ENCODE results near the gene CREB5. TPM values are rescaled to one million over a fixed set of nuclear protein-coding genes. Genes with fewer than 3 reads are reported as not detected.

The CREB5 gene
- total and polyA plus RNA-seq, 5 donors: 4.0 to 20.4 (median 9.9) TPM

DNA sequence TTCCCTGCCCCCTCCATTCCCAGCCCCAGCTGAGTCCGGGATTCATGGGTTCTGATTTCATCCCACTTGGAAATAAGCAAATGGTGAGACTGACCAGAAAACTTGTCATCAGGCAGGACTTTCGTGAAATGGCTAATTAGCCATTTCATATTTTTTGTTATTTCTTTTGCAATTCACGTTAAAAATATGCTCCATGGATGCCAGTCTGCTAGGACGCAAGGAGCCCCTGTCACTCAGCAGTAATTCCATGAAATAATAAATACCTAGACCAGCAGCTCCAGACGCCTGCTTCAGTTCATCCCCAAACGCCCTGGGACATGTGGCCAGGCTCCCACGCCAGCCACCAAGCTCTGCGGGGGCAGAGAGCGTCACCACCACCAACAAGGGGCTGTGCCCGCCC, 434.9 kb downstream of the CREB5 start:
- DNase-seq: no peak
- Histone ChIP-seq H3K27ac (ENCODE audit: low read length) (no peak overlapping the region), H3K4me3 (ENCODE audit: low read length) (no peak overlapping the region), H3K4me1 (ENCODE audit: control insufficient read depth, insufficient read depth, low read length) (no peaks in the 10 kb centered on the region), H3K9me3 (ENCODE audit: control insufficient read depth, low read length) (no peaks in the 10 kb centered on the region), H3K27me3 (ENCODE audit: control insufficient read depth, insufficient read depth) (no peaks in the 10 kb centered on the region)
- intact Hi-C loops (cut with DNase I): no loop called here
- no peak for ATAC-seq
- WGBS: 87% methylated on average over 10 of the region's 10 CpGs

DNA sequence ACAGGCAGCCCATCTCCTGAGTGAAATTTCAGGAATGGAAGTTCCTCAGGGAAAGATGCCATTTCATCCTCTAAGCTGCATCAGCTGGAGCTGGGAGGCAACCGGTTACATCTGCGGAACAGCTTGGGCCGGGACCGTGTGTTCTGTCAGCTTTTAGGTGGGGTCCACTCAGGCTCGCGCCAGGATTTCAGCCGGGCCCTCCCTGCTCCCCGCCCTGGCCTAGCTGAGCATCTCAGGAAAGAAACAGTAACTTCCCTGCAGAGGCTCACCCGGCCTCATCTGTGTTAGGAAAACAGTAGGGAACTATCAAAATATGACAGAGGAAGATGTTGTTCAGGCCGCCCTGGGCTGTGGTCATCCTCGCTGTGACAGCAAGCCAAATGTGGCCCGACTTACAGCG, 435.4 kb downstream of the CREB5 start:
- WGBS: 74% methylated on average over 13 of the region's 13 CpGs
- Histone ChIP-seq H3K4me1 (ENCODE audit: control insufficient read depth, insufficient read depth, low read length) (no peaks in the 10 kb centered on the region), H3K27me3 (ENCODE audit: control insufficient read depth, insufficient read depth) (no peaks in the 10 kb centered on the region), H3K4me3 (ENCODE audit: low read length) (no peak overlapping the region), H3K27ac (ENCODE audit: low read length) (no peak overlapping the region), H3K9me3 (ENCODE audit: control insufficient read depth, low read length) (no peaks in the 10 kb centered on the region)
- intact Hi-C loops (cut with DNase I): no loop called here
- ATAC-seq (peak; percentile 19 to 60), DNase-seq (peak; percentile 21 to 50 (median 44))

GRCh38 chr7:28848906-28849305, 436.6 kb downstream of the CREB5 start:
- WGBS: 93% methylated on average over 15 of the region's 15 CpGs
- Histone ChIP-seq H3K4me3 (ENCODE audit: low read length) (no peak overlapping the region), H3K27me3 (ENCODE audit: control insufficient read depth, insufficient read depth) (no peaks in the 10 kb centered on the region), H3K27ac (ENCODE audit: low read length) (no peak overlapping the region), H3K9me3 (ENCODE audit: control insufficient read depth, low read length) (no peaks in the 10 kb centered on the region), H3K4me1 (ENCODE audit: control insufficient read depth, insufficient read depth, low read length) (no peaks in the 10 kb centered on the region)
- ATAC-seq (no peak), DNase-seq (no peak)
- intact Hi-C loops (cut with DNase I): no loop called here

- Histone ChIP-seq H3K9me3 (ENCODE audit: control insufficient read depth, low read length) (no peaks in the 10 kb centered on the region), H3K4me3 (ENCODE audit: low read length) (no peak overlapping the region), H3K4me1 (ENCODE audit: control insufficient read depth, insufficient read depth, low read length) (no peaks in the 10 kb centered on the region), H3K27ac (ENCODE audit: low read length) (no peak overlapping the region), H3K27me3 (ENCODE audit: control insufficient read depth, insufficient read depth) (no peaks in the 10 kb centered on the region)
- ATAC-seq: no peak
- DNase-seq: no peak
- intact Hi-C loops (cut with DNase I): loop anchor here (5.0 to 10.0 kb wide), 6 partner anchors 223 to 553 kb away; no protein-coding TSS in a partner anchor
Measured at GRCh38 chr7:28850699-28851098, 438.4 kb downstream of the CREB5 start.

DNA sequence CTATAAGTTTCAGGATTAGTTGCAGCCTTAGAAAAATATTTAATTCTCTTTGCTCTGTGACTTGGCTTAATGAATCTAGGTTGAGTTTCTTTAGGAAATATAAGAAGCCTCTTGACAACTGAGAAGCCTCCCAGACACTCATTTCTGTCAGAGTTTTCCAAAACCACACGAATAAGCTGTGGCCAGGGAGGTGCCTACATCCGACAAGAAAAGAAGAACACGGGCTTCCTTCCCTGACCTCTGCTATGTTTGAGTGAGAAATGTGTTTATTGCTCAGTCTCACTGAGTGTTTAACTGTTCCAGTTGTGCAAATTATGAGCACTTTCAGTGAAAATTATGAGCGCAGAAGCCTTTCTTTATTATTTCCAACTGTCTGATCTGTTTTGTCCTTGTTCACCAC, 440.8 kb downstream of the CREB5 start:
- DNase-seq: no peak
- 46% methylated on average over 4 of the region's 4 CpGs for WGBS
- Histone ChIP-seq H3K27me3 (ENCODE audit: control insufficient read depth, insufficient read depth) (no peaks in the 10 kb centered on the region), H3K27ac (ENCODE audit: low read length) (no peak overlapping the region), H3K4me3 (ENCODE audit: low read length) (peak overlapping the region; percentile 66), H3K4me1 (ENCODE audit: control insufficient read depth, insufficient read depth, low read length) (no peaks in the 10 kb centered on the region), H3K9me3 (ENCODE audit: control insufficient read depth, low read length) (no peaks in the 10 kb centered on the region)
- intact Hi-C loops (cut with DNase I): loop anchor here (5.0 to 10.0 kb wide), 6 partner anchors 226 to 556 kb away; no protein-coding TSS in a partner anchor
- ATAC-seq: no peak

- H3K9me3 ChIP-seq (ENCODE audit: control insufficient read depth, low read length): no peaks in the 10 kb centered on the region
- DNase-seq: peak; percentile 80 to 93 (median 92)
- H3K27ac ChIP-seq (ENCODE audit: low read length): no peak overlapping the region
- ATAC-seq: peak; percentile 98 to 99
- 7% methylated on average over 63 of the region's 63 CpGs for WGBS
- no peaks in the 10 kb centered on the region for H3K4me1 ChIP-seq (ENCODE audit: control insufficient read depth, insufficient read depth, low read length)
- peak overlapping the region; percentile 66 for H3K4me3 ChIP-seq (ENCODE audit: low read length)
- intact Hi-C loops (cut with DNase I): loop anchor here (5.0 to 10.0 kb wide), 6 partner anchors 227 to 557 kb away; no protein-coding TSS in a partner anchor
- no peaks in the 10 kb centered on the region for H3K27me3 ChIP-seq (ENCODE audit: control insufficient read depth, insufficient read depth)
Measured at GRCh38 chr7:28853834-28854749, 441.8 kb downstream of the CREB5 start.

GRCh38 chr7:28854750-28855074, 442.4 kb downstream of the CREB5 start:
- WGBS: 98% methylated on average over 3 of the region's 3 CpGs
- DNase-seq: no peak
- intact Hi-C loops (cut with DNase I): loop anchor here (5.0 to 10.0 kb wide), 7 partner anchors 227 to 557 kb away; no protein-coding TSS in a partner anchor
- Histone ChIP-seq H3K27ac (ENCODE audit: low read length) (no peak overlapping the region), H3K9me3 (ENCODE audit: control insufficient read depth, low read length) (no peaks in the 10 kb centered on the region), H3K27me3 (ENCODE audit: control insufficient read depth, insufficient read depth) (no peaks in the 10 kb centered on the region), H3K4me1 (ENCODE audit: control insufficient read depth, insufficient read depth, low read length) (no peaks in the 10 kb centered on the region), H3K4me3 (ENCODE audit: low read length) (no peak overlapping the region)
- ATAC-seq: no peak

DNA sequence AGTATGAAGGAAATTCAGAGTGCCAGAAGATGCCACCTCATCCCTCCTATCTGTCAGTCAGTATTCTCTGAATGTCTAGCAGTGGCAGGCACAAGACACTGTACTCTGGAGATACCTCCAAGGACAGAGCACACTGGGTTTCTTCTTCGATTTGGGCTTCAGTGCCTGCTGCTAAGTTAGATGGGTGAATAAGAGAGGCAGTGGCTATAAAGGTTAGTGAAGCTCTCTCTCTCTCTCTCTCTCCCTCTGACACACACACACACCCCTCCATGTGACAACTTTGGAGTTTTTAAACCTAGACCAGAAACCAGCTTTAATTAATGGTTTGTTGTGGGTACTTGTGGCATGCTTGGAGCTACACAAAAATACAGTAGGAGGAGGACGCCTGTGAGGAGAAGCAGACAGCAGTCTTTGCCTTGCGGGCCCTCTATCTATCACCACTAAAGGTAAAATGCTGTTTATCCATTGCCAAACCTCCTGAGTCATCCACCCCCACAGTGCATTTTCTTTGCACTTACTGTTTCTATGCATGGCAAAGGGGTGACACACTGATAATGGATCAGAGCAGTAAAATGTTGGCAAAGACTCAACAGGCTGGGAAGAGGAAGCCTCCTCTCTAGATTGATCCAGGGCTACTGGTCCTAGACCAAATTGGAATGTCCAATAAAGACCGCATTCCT, 443.4 kb downstream of the CREB5 start:
- no peak overlapping the region for H3K27ac ChIP-seq (ENCODE audit: low read length)
- intact Hi-C loops (cut with DNase I): loop anchor here in 3 of 4 donors (5.0 to 10.0 kb wide), 4 partner anchors 231 to 551 kb away; no protein-coding TSS in a partner anchor
- H3K9me3 ChIP-seq (ENCODE audit: control insufficient read depth, low read length): no peaks in the 10 kb centered on the region
- no peak overlapping the region for H3K4me3 ChIP-seq (ENCODE audit: low read length)
- H3K27me3 ChIP-seq (ENCODE audit: control insufficient read depth, insufficient read depth): no peaks in the 10 kb centered on the region
- DNase-seq (no peak), ATAC-seq (no peak)
- H3K4me1 ChIP-seq (ENCODE audit: control insufficient read depth, insufficient read depth, low read length): no peaks in the 10 kb centered on the region
- WGBS: 94% methylated on average over 4 of the region's 4 CpGs

DNA sequence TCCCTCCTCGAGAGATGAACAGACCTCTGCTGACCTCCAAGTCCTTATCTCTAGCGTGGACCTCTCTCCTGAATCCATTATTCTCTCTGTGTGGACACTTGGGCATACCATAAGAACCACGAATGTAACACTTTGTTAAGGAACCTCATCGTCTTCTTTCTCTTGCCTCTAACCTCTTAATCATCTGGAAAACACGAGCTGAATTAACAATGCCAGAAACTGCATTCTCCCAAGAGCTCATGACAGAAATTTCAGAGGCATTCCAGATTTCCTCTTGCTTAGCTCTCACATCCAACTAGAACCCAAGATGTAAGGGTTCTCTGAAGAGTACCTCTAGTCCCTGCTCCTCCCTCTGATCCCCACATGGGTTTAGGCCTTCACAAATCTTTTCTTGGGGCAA, 444.3 kb downstream of the CREB5 start:
- ATAC-seq (no peak), DNase-seq (no peak)
- no peak overlapping the region for H3K27ac ChIP-seq (ENCODE audit: low read length)
- H3K9me3 ChIP-seq (ENCODE audit: control insufficient read depth, low read length): no peaks in the 10 kb centered on the region
- intact Hi-C loops (cut with DNase I): loop anchor here in 3 of 4 donors (5.0 to 10.0 kb wide), 4 partner anchors 232 to 552 kb away; no protein-coding TSS in a partner anchor
- no peak overlapping the region for H3K4me3 ChIP-seq (ENCODE audit: low read length)
- no peaks in the 10 kb centered on the region for H3K27me3 ChIP-seq (ENCODE audit: control insufficient read depth, insufficient read depth)
- no peaks in the 10 kb centered on the region for H3K4me1 ChIP-seq (ENCODE audit: control insufficient read depth, insufficient read depth, low read length)
- WGBS: 70% methylated on average over 5 of the region's 5 CpGs

DNA sequence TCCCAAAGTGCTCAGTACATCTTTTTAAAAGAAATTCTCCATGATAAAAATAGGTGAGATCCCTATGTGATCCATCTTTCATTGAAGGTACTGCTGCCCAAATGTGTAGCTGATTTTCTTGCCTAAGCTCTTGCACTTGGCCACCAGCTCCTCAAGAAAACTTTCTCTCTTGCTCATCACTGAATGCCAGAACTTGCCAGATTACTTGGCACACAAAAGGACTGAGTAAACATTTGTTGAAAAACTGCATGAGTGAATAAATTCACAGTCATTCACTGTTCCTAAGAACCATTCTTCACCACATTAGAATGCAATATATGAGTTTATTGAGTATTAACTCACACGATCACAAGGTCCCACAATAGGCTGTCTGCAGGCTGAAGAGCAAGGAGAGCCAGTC, 445.9 kb downstream of the CREB5 start:
- DNase-seq: no peak
- H3K27me3 ChIP-seq (ENCODE audit: control insufficient read depth, insufficient read depth): no peaks in the 10 kb centered on the region
- intact Hi-C loops (cut with DNase I): loop anchor here in 3 of 4 donors (5.0 to 10.0 kb wide), 4 partner anchors 233 to 553 kb away; no protein-coding TSS in a partner anchor
- no peaks in the 10 kb centered on the region for H3K4me1 ChIP-seq (ENCODE audit: control insufficient read depth, insufficient read depth, low read length)
- no peak overlapping the region for H3K27ac ChIP-seq (ENCODE audit: low read length)
- ATAC-seq: no peak
- WGBS: 77% methylated on average over 1 of the region's 1 CpG
- H3K9me3 ChIP-seq (ENCODE audit: control insufficient read depth, low read length): no peaks in the 10 kb centered on the region
- no peak overlapping the region for H3K4me3 ChIP-seq (ENCODE audit: low read length)

DNA sequence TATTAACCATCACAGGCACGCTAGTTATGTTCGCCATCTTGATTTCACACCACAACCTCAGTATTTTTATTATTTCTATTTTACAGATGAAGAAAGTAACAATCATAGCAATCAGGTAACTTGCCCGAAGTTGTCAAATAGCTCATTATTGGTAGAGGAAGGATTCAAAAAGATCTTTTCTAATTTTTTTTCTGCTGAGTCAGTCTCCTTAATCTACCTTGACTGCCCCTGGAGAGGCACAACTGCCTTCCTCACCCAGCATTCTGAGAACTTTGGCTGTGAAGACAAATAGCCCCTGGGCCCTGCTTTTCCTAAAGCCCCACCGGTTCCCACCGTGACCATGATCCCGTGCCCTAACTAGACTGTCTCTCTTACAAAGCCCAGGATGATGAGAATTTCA, 446.6 kb downstream of the CREB5 start:
- Histone ChIP-seq H3K27me3 (ENCODE audit: control insufficient read depth, insufficient read depth) (no peaks in the 10 kb centered on the region), H3K27ac (ENCODE audit: low read length) (no peak overlapping the region), H3K9me3 (ENCODE audit: control insufficient read depth, low read length) (no peaks in the 10 kb centered on the region), H3K4me3 (ENCODE audit: low read length) (no peak overlapping the region), H3K4me1 (ENCODE audit: control insufficient read depth, insufficient read depth, low read length) (no peaks in the 10 kb centered on the region)
- DNase-seq (no peak), ATAC-seq (no peak)
- WGBS: 92% methylated on average over 6 of the region's 6 CpGs
- intact Hi-C loops (cut with DNase I): loop anchor here in 3 of 4 donors (5.0 to 10.0 kb wide), 4 partner anchors 234 to 554 kb away; no protein-coding TSS in a partner anchor
